PC-9 (cell line): ENCODE data around the gene ALKBH8. TPM values are rescaled to one million over a fixed set of nuclear protein-coding genes. Genes with fewer than 3 reads are reported as not detected.

Experiments
- BruUV-seq: library from RNA; stranded (reverse); fragments of 400-500 nt; replicated peaks from 2 replicates; lab custom pipeline; 2021; lab: Mats Ljungman, UMichigan
- CTCF ChIA-PET: fragments of 300-600 bp; sonication (Branson Sonifier 250); formaldehyde crosslinking; loops from one replicate; lab custom pipeline; 2022; ENCODE audit warnings: antibody characterized with exemption; lab: Charles Lee
- POLR2A ChIA-PET: fragments of 300-600 bp; sonication (Branson Sonifier 250); formaldehyde crosslinking; loops from one replicate; lab custom pipeline; 2022; ENCODE audit warnings: antibody characterized with exemption; ENCODE audit not compliant: unreplicated experiment; lab: Charles Lee
- DNase-seq, 2 experiments: peaks; one replicate each; pipeline versions ENCODE4 v3.0.0 to v3.0.0-alpha.2; 2015 to 2022; ENCODE audit warnings: mixed read lengths in 1 of 2
- H2AFZ ChIP-seq: fragments of 200-600 bp; sonication (generic); 2 replicates; pipeline ENCODE4 v1.8.1; 2017; ENCODE audit warnings: antibody characterized with exemption
- H3F3A ChIP-seq: fragments of 200-600 bp; sonication (generic); 2 replicates; pipeline ENCODE4 v1.8.1; 2017; ENCODE audit warnings: antibody characterized with exemption, mild to moderate bottlenecking, low read depth; ENCODE audit not compliant: insufficient read depth
- H3K27ac ChIP-seq: fragments of 200-600 bp; sonication (generic); 2 replicates; pipeline ENCODE4 v1.6.1; 2016; ENCODE audit warnings: mixed run types
- H3K27me3 ChIP-seq: fragments of 200-600 bp; sonication (generic); 2 replicates; pipeline ENCODE4 v1.6.1; 2016; ENCODE audit warnings: low read depth, mixed run types; ENCODE audit not compliant: insufficient read depth
- H3K36me3 ChIP-seq: fragments of 200-600 bp; sonication (generic); 2 replicates; pipeline ENCODE4 v1.6.1; 2016; ENCODE audit warnings: low read depth, mixed run types
- H3K4me1 ChIP-seq: fragments of 200-600 bp; sonication (generic); replicated peaks from 2 replicates; pipeline ENCODE4 v1.6.1; 2016; ENCODE audit warnings: mixed run types; ENCODE audit not compliant: insufficient read depth
- H3K4me2 ChIP-seq: fragments of 200-600 bp; sonication (generic); 2 replicates; pipeline ENCODE4 v1.6.1; 2017; ENCODE audit warnings: mixed run types
- H3K4me3 ChIP-seq: fragments of 200-600 bp; sonication (generic); 2 replicates; pipeline ENCODE4 v1.6.1; 2016; ENCODE audit warnings: mixed run types
- H3K79me2 ChIP-seq: fragments of 200-600 bp; sonication (generic); 2 replicates; pipeline ENCODE4 v1.6.1; 2017; ENCODE audit warnings: low read depth, mixed run types
- H3K9me2 ChIP-seq: fragments of 200-600 bp; sonication (generic); 2 replicates; pipeline ENCODE4 v1.8.1; 2017; ENCODE audit warnings: mild to moderate bottlenecking; ENCODE audit not compliant: insufficient read depth
- H3K9me3 ChIP-seq: fragments of 200-600 bp; sonication (generic); 2 replicates; pipeline ENCODE4 v1.8.1; 2016; ENCODE audit warnings: low read depth; ENCODE audit not compliant: insufficient read depth
- H4K20me1 ChIP-seq: fragments of 200-600 bp; sonication (generic); 2 replicates; pipeline ENCODE4 v1.8.1; 2017; ENCODE audit not compliant: insufficient read depth
- CTCF ChIP-seq: fragments of 200-600 bp; sonication (generic); conservative IDR thresholded peaks from 2 replicates; pipeline ENCODE4 v1.6.1; 2017; ENCODE audit warnings: mixed run types, antibody characterized with exemption, mild to moderate bottlenecking, moderate library complexity
- EZH2 ChIP-seq: fragments of 200-600 bp; sonication (generic); IDR thresholded peaks from 2 replicates; pipeline ENCODE4 v1.8.0; 2017; ENCODE audit warnings: antibody characterized with exemption, low read depth
- intact Hi-C: fragments of 100-400 bp; cut with micrococcal nuclease; formaldehyde crosslinking; loops from one replicate; pipeline ENCODE4 v1.10.0; 2022; ENCODE audit not compliant: unreplicated experiment
- total RNA-seq: library from RNA; stranded (reverse); gene quantifications from 2 replicates; pipeline ENCODE4 v1.2.3, GENCODE V29; 2021

Gene ALKBH8
- total RNA-seq, 1 experiment from 2014 or later, result 4.4 TPM

GRCh38 chr11:107598225-107599139 is 32.9 kb upstream of the ALKBH8 start:
- Histone ChIP-seq H3K4me1 (no peaks in the 10 kb centered on the region), H3F3A (no peaks in the 10 kb centered on the region), H3K36me3 (no peaks in the 10 kb centered on the region), H3K79me2 (no peaks in the 10 kb centered on the region), H2AFZ (no peak overlapping the region), H3K4me3 (no peak overlapping the region), H3K27ac (no peak overlapping the region), H4K20me1 (no peaks in the 10 kb centered on the region), H3K9me3 (no peaks in the 10 kb centered on the region), H3K4me2 (no peak overlapping the region), H3K9me2 (no peaks in the 10 kb centered on the region), H3K27me3 (no peaks in the 10 kb centered on the region)
- CTCF ChIA-PET, result no interaction called here
- intact Hi-C loops, result no loop called here
- POLR2A ChIA-PET, result no interaction called here
- TF ChIP-seq CTCF (peak; percentile 56), EZH2 (no peak)
- no TSS peak for BruUV-seq
- peak in 1 of 2 experiments; percentile 18 for DNase-seq

- intact Hi-C loops, result no loop called here
- peaks cover 11% of the 10 kb centered on the region; the same call in 1 of the 2 replicates for H3K27me3 ChIP-seq
- ChIA-PET POLR2A (no interaction called here), CTCF (no interaction called here)
- H2AFZ ChIP-seq, result no peak overlapping the region
- H3K9me2 ChIP-seq, result no peaks in the 10 kb centered on the region
- no peaks in the 10 kb centered on the region for H4K20me1 ChIP-seq
- TF ChIP-seq EZH2 (no peak), CTCF (no peak)
- H3K4me3 ChIP-seq, result no peak overlapping the region
- H3K9me3 ChIP-seq, result no peaks in the 10 kb centered on the region
- H3K4me2 ChIP-seq, result no peak overlapping the region
- H3K27ac ChIP-seq, result no peak overlapping the region
- DNase-seq, result no peak
- no peaks in the 10 kb centered on the region for H3K4me1 ChIP-seq
- H3K79me2 ChIP-seq, result no peaks in the 10 kb centered on the region
- no peaks in the 10 kb centered on the region for H3K36me3 ChIP-seq
- H3F3A ChIP-seq, result no peaks in the 10 kb centered on the region
- no TSS peak for BruUV-seq
These were observed 29.2 kb upstream of the ALKBH8 start for GRCh38 chr11:107594736-107595135.

- intact Hi-C loops, result no loop called here
- Histone ChIP-seq H3K9me3 (no peaks in the 10 kb centered on the region), H3K4me1 (no peaks in the 10 kb centered on the region), H3K27ac (no peak overlapping the region), H3K4me3 (no peak overlapping the region), H3K27me3 (peaks cover 11% of the 10 kb centered on the region; the same call in 1 of the 2 replicates), H3K36me3 (no peaks in the 10 kb centered on the region), H4K20me1 (no peaks in the 10 kb centered on the region), H3F3A (no peaks in the 10 kb centered on the region), H3K4me2 (no peak overlapping the region), H3K79me2 (no peaks in the 10 kb centered on the region), H3K9me2 (no peaks in the 10 kb centered on the region), H2AFZ (no peak overlapping the region)
- DNase-seq, result no peak
- CTCF ChIA-PET, result no interaction called here
- no TSS peak for BruUV-seq
- TF ChIP-seq EZH2, result no peak
- TF ChIP-seq CTCF, result no peak
- POLR2A ChIA-PET, result no interaction called here
These were observed 28.4 kb upstream of the ALKBH8 start for GRCh38 chr11:107593951-107594350.
